OCI-LY1 (cell line): ENCODE data around the gene XCL1.

Experiments used
- EZH2 ChIP-seq: fragments of 200-600 bp; sonication (generic), shearing (Covaris generic); IDR thresholded peaks from 2 replicates; pipeline ENCODE4 v1.8.0; 2017; ENCODE audit warnings: borderline replicate concordance, mixed run types, mild to moderate bottlenecking, antibody characterized with exemption, low read length, moderate library complexity, mixed read lengths
- TF ChIP-seq, protein P1 (sequence below): fragments of 200-600 bp; sonication (generic), shearing (Covaris generic); IDR thresholded peaks from 2 replicates; pipeline ENCODE4 v1.5.1; 2017; ENCODE audit warnings: mild to moderate bottlenecking, antibody characterized with exemption, low read length, moderate library complexity, mixed read lengths

DNA sequence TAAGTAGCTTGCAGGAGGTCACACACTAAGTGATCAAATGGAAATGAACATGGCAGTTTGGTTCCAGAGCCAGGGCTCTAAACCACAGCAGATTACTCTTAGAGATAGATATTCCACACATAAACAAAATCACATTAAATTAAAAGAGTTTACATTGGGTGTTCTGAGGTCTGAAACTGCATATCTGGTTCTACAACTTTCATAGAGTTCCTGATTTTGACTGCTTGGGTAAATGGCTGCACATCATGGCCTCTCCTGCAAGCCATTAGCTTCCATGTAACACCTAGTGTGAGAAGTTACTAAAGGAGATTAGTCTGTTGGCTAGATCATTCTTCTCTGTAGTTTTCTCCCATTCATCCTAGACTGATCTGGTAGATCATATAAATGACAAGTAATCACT lies 19.8 kb upstream of the XCL1 start:
- TF ChIP-seq, protein P1, sequence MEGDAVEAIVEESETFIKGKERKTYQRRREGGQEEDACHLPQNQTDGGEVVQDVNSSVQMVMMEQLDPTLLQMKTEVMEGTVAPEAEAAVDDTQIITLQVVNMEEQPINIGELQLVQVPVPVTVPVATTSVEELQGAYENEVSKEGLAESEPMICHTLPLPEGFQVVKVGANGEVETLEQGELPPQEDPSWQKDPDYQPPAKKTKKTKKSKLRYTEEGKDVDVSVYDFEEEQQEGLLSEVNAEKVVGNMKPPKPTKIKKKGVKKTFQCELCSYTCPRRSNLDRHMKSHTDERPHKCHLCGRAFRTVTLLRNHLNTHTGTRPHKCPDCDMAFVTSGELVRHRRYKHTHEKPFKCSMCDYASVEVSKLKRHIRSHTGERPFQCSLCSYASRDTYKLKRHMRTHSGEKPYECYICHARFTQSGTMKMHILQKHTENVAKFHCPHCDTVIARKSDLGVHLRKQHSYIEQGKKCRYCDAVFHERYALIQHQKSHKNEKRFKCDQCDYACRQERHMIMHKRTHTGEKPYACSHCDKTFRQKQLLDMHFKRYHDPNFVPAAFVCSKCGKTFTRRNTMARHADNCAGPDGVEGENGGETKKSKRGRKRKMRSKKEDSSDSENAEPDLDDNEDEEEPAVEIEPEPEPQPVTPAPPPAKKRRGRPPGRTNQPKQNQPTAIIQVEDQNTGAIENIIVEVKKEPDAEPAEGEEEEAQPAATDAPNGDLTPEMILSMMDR: no peak
- no peak for TF ChIP-seq EZH2
